ENCODE data around the gene PPP6C.

- no peak for TF ChIP-seq TAF1 (IDR thresholded peaks at IDR 0.05; ENCODE audit: low read depth)
- no peak for TF ChIP-seq CEBPB (IDR thresholded peaks at IDR 0.05)
- no peak for TF ChIP-seq CREB1 (IDR thresholded peaks at IDR 0.05; ENCODE audit: low read depth)
Observed at GRCh38 chr9:125177888-125178287, 11.7 kb downstream of the PPP6C start.

Measured in Ishikawa (cell line).